SK-N-DZ (cell line): ENCODE results near the gene SPANXN3. TPM values are rescaled to one million over a fixed set of nuclear protein-coding genes. Genes with fewer than 3 reads are reported as not detected.
"Not testable (repeated sequence)": the region's sequence is repeated elsewhere in the genome, so short reads cannot be mapped to it uniquely, and the experiment has no call there.

ENCODE experiments used
- DNase-seq: peaks from one replicate; pipeline ENCODE4 v3.0.0-alpha.2; 2015; ENCODE audit warnings: low spot score
- polyA plus RNA-seq, 2 experiments: library from polyadenylated mRNA; depleted of rRNA; stranded (reverse); fragments of >200 nt; gene quantifications; 2 replicates each; pipeline ENCODE4 v1.2.3, GENCODE V29; 2014

SPANXN3 gene, protein sequence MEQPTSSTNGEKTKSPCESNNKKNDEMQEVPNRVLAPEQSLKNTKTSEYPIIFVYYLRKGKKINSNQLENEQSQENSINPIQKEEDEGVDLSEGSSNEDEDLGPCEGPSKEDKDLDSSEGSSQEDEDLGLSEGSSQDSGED
- polyA plus RNA-seq (2014; cell fraction: cytosol; rRNA removed) = not detected in 2 replicates
- not detected in 2 replicates for polyA plus RNA-seq (2014; cell fraction: nucleus; rRNA removed)

- DNase-seq = not testable (repeated sequence)
These were observed at the start of gene SPANXN3 for GRCh38 chrX:143517375-143517774. Gene SPANXN3, minus strand, starts transcription at chrX:143517475. Its CDS starts 84 bp downstream, at chrX:143517391.

GRCh38 chrX:143536176-143536575 lies 18.9 kb upstream of the SPANXN3 start:
- no peak for DNase-seq

- DNase-seq = not testable (repeated sequence)
These were observed 15.1 kb downstream of the SPANXN3 start for GRCh38 chrX:143502196-143502595.

DNA sequence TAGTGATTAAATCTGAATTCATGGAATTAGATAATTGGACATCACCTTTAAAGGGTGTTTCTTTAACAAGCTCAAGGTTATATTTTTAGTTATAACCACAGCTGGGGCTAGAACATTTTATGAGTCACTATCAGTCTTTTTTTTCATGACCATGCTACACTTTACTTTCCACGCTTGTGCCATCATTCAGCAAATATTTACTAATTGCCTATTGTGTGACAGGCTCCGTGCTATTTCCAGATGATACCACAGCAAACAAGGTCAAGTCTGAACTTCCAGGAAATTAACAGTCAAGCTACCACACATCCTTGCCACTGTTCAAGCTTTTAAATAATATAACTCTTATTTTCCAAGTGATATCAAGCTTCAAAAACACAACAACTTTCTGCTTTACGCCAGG lies 16.5 kb downstream of the SPANXN3 start:
- DNase-seq = no peak

DNA sequence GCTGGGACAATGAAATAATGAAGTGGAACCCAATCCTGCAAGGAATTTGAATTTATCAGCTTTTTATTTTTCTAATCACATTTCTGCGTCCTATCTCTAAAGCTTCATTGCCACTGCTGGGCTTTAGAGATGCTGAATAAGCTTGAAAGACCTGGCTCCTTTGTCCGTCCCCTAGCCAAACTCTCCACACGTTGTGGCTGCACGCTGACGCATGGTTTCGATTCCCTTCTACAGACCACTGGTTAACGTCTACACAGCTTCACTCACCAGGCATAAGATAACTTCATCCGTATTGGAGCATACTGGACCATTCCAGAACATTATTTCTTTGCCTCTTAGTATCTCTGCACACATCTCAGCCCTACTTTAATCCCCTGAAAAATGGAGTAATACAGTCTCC lies 31.2 kb downstream of the SPANXN3 start:
- no peak for DNase-seq

DNA sequence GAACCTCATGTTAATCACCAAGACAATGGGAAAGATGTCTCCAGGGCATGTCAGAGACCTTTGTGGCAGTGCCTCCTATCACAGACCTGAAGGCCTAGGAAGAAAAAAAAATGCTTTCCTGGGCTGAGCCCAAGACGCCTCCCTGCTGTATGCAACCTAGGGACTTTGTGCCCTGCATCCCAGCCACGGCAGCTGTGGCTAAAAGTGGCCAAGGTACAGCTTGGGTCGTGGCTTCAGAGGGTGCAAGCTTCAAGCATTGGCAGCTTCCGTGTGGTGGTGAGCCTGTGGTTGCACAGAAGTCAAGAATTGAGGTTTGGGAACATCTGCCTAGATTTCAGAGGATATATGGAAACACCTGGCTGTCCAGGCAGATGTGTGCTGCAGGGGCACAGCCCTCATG lies 40.5 kb downstream of the SPANXN3 start:
- no peak for DNase-seq

- DNase-seq = no peak
These were observed 44.8 kb downstream of the SPANXN3 start for GRCh38 chrX:143472347-143472938.

GRCh38 chrX:143466130-143466529 lies 51.1 kb downstream of the SPANXN3 start:
- no peak for DNase-seq

DNA sequence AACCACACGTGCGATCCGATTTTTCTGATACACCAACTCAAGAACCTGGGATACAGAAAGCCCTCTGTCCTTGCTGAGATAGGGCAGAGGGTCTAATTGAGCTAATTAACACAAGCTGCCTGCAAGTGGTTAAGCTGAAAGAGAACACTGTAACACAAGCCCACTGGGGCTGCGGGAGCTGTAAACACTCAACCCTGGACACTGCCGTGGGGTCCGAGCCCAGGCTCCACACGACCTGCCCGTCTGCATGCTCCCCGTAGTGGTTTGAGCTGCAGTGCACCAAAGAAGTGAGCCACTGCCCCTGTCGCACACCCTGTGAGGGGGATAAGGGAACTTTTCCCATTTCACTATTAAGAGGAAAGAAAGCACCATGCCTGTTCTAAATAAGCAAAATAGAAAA lies 54.6 kb downstream of the SPANXN3 start:
- DNase-seq = no peak

DNA sequence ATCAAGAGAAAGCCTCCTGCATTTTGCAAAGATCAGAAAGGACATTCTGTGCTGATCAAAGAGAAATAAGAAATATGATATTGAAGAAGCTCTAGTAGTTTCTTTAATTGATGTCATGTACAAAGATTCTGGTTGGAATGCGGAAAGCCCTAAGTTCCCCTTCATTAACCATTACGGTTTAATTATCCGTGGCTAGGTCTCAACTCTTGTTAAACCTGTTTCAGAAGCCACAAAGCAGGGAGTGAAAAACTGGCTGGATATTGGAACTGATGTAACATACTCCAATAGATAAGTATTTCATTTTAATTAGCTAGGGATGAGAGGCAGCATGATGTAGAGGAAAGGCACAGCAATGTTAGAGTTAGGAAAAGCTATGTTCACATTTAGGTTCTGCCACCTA lies 55.7 kb downstream of the SPANXN3 start:
- DNase-seq = no peak
